GM12865 (cell line): Measurements from ENCODE around the gene GALNT9.

Experiments
- DNase-seq: peaks from one replicate; pipeline ENCODE4 v3.0.0; 2010; ENCODE audit warnings: low read depth
- H3K4me3 ChIP-seq: 2 replicates; pipeline ENCODE4 v1.5.1; 2011; ENCODE audit warnings: mild to moderate bottlenecking, low read depth, low read length, control low read depth
- CTCF ChIP-seq: IDR thresholded peaks from 2 replicates; pipeline ENCODE4 v1.5.1; 2011; ENCODE audit warnings: low read length, control low read depth, low read depth, inconsistent platforms; ENCODE audit not compliant: insufficient read depth; ENCODE audit errors: missing control alignments

The GALNT9 gene

GRCh38 chr12:132209619-132210222 is 119.7 kb downstream of the GALNT9 start:
- H3K4me3 ChIP-seq, result no peak overlapping the region
- DNase-seq, result no peak
- TF ChIP-seq CTCF, result no peak

GRCh38 chr12:132208153-132208823 is 121.1 kb downstream of the GALNT9 start:
- TF ChIP-seq CTCF, result no peak
- H3K4me3 ChIP-seq, result no peak overlapping the region
- DNase-seq, result no peak

- no peak for DNase-seq
- no peak for TF ChIP-seq CTCF
- H3K4me3 ChIP-seq, result no peak overlapping the region
Measured at GRCh38 chr12:132207083-132207775, 122.2 kb downstream of the GALNT9 start.

- H3K4me3 ChIP-seq, result no peak overlapping the region
- TF ChIP-seq CTCF, result no peak
- no peak for DNase-seq
Measured at GRCh38 chr12:132206046-132206434, 123.3 kb downstream of the GALNT9 start.

GRCh38 chr12:132205271-132206045 is 123.9 kb downstream of the GALNT9 start:
- H3K4me3 ChIP-seq, result no peak overlapping the region
- TF ChIP-seq CTCF, result no peak
- DNase-seq, result no peak

GRCh38 chr12:132204793-132205270 is 124.6 kb downstream of the GALNT9 start:
- TF ChIP-seq CTCF, result no peak
- no peak for DNase-seq
- H3K4me3 ChIP-seq, result no peak overlapping the region
